ENCODE measurements around the gene SYNPO2.

DNA sequence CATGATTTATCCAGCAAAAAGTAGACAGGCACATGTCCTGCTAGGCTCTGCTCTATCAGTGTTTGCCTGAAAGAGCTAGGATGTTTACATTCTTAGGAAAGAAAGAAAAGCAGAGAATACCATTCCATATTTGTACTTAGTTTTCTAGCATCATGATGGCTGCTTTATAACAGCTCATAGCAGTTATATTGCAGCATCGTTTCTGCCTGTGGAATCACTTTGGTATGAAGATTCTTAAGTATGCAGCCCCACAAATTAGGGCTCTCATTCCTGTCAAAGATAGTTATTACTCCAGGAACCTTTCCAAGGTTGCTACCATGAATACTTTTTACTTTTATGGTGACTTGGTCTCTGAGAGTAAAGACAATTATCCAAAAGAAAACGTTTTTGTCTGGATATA lies 128.0 kb downstream of the SYNPO2 start:
- TF ChIP-seq EZH2 (IDR thresholded peaks at IDR 0.05; ENCODE audit: borderline replicate concordance, low read length), result no peak
- TF ChIP-seq, protein P1, sequence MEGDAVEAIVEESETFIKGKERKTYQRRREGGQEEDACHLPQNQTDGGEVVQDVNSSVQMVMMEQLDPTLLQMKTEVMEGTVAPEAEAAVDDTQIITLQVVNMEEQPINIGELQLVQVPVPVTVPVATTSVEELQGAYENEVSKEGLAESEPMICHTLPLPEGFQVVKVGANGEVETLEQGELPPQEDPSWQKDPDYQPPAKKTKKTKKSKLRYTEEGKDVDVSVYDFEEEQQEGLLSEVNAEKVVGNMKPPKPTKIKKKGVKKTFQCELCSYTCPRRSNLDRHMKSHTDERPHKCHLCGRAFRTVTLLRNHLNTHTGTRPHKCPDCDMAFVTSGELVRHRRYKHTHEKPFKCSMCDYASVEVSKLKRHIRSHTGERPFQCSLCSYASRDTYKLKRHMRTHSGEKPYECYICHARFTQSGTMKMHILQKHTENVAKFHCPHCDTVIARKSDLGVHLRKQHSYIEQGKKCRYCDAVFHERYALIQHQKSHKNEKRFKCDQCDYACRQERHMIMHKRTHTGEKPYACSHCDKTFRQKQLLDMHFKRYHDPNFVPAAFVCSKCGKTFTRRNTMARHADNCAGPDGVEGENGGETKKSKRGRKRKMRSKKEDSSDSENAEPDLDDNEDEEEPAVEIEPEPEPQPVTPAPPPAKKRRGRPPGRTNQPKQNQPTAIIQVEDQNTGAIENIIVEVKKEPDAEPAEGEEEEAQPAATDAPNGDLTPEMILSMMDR (conservative IDR thresholded peaks at IDR 0.05 in 1 of 2, IDR thresholded peaks at IDR 0.05 in 1 of 2; ENCODE audit: extremely low read depth in 1 of 2, insufficient read depth in 1 of 2, low read depth in 1 of 2, low read length in 2 of 2), result no peak

All from mammary epithelial cell (primary cell).